A673 (cell line): ENCODE measurements around the gene CCDC85A. TPM values are rescaled to one million over a fixed set of nuclear protein-coding genes. Genes with fewer than 3 reads are reported as not detected.

Experiments
- BruUV-seq: library from RNA; stranded (reverse); fragments of 400-500 nt; replicated peaks from 2 replicates; lab custom pipeline; 2021; lab: Mats Ljungman, UMichigan
- CTCF ChIA-PET: fragments of 300-600 bp; sonication (Branson Sonifier 250); formaldehyde crosslinking; loops from one replicate; lab custom pipeline; 2022; ENCODE audit warnings: antibody characterized with exemption; lab: Charles Lee
- POLR2A ChIA-PET: fragments of 300-600 bp; sonication (Branson Sonifier 250); formaldehyde crosslinking; loops from one replicate; lab custom pipeline; 2022; ENCODE audit warnings: antibody characterized with exemption; ENCODE audit not compliant: low non-redundant PET; lab: Charles Lee
- DNase-seq: peaks from one replicate; pipeline ENCODE4 v3.0.0-alpha.2; 2015; ENCODE audit warnings: low spot score
- H3K27ac ChIP-seq: fragments of 200-600 bp; sonication (generic); 2 replicates; pipeline ENCODE4 v1.5.1; 2016; ENCODE audit warnings: mixed run types, low read depth, mild to moderate bottlenecking, mixed read lengths, antibody characterized with exemption, low read length; ENCODE audit not compliant: poor library complexity, severe bottlenecking
- H3K27me3 ChIP-seq: fragments of 200-600 bp; sonication (generic); replicated peaks from 2 replicates; pipeline ENCODE4 v1.6.1; 2017; ENCODE audit warnings: mixed run types, low read depth, mild to moderate bottlenecking, mixed read lengths, antibody characterized with exemption, low read length; ENCODE audit not compliant: insufficient read depth, poor library complexity
- H3K36me3 ChIP-seq: fragments of 200-600 bp; sonication (generic); 2 replicates; pipeline ENCODE4 v1.6.1; 2016; ENCODE audit warnings: mixed run types, mild to moderate bottlenecking, mixed read lengths, antibody characterized with exemption, low read length; ENCODE audit not compliant: insufficient read depth, poor library complexity, severe bottlenecking
- H3K4me1 ChIP-seq: fragments of 200-600 bp; sonication (generic); 2 replicates; pipeline ENCODE4 v1.6.1; 2017; ENCODE audit warnings: mixed run types, mild to moderate bottlenecking, mixed read lengths, antibody characterized with exemption, low read length; ENCODE audit not compliant: insufficient read depth, poor library complexity, severe bottlenecking
- H3K4me3 ChIP-seq: fragments of 200-600 bp; sonication (generic); 2 replicates; pipeline ENCODE4 v1.5.1; 2016; ENCODE audit warnings: low read depth, mixed run types, mild to moderate bottlenecking, mixed read lengths, low read length; ENCODE audit not compliant: poor library complexity, severe bottlenecking
- H3K9me3 ChIP-seq: fragments of 200-600 bp; sonication (generic); 2 replicates; pipeline ENCODE4 v1.6.1; 2016; ENCODE audit warnings: mixed run types, low read depth, mild to moderate bottlenecking, mixed read lengths, antibody characterized with exemption, low read length; ENCODE audit not compliant: poor library complexity, severe bottlenecking
- CTCF ChIP-seq: fragments of 300-800, 200-600 bp; sonication (generic); conservative IDR thresholded peaks from 2 replicates; pipeline ENCODE4 v1.5.1; 2017; ENCODE audit warnings: low read depth, mild to moderate bottlenecking, antibody characterized with exemption, low read length, moderate library complexity, mixed read lengths
- EZH2 ChIP-seq: fragments of 200-600 bp; sonication (generic); IDR thresholded peaks from 2 replicates; pipeline ENCODE4 v1.6.1; 2017; ENCODE audit warnings: borderline replicate concordance, low read depth, mild to moderate bottlenecking, mixed read lengths, antibody characterized with exemption, low read length; ENCODE audit not compliant: poor library complexity, severe bottlenecking
- intact Hi-C: fragments of 100-400 bp; cut with micrococcal nuclease; formaldehyde crosslinking; loops from one replicate; pipeline ENCODE4 v1.10.0; 2022; ENCODE audit not compliant: unreplicated experiment
- total RNA-seq: library from RNA; stranded (reverse); gene quantifications from 2 replicates; pipeline ENCODE4 v1.2.3, GENCODE V29; 2021

Gene CCDC85A
- total RNA-seq, 1 experiment from 2014 or later = 0.39 TPM

DNA sequence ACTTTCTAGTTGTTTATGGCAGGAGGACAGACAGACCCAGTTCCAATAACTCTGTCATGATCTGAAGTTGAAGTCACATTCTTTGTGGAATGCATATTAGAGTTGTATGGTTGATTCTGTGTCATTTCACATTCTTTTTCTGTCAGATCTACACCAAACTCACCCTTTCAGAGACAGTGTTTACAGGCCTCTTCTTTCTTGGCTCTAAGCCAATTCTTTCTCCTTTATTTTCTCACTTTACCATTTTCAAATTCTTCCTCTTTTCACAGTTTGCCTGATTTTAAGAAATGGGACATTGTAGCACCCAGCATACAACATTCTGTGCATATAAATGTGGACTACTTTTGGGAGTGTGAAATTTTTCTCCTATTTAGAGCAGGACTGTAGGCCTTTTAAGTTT lies 103.7 kb downstream of the CCDC85A start:
- Histone ChIP-seq H3K27me3 (no peaks in the 10 kb centered on the region), H3K4me1 (no peaks in the 10 kb centered on the region), H3K9me3 (no peaks in the 10 kb centered on the region), H3K27ac (no peak overlapping the region), H3K36me3 (no peaks in the 10 kb centered on the region), H3K4me3 (no peak overlapping the region)
- ChIA-PET POLR2A (no interaction called here), CTCF (no interaction called here)
- intact Hi-C loops = no loop called here
- no TSS peak for BruUV-seq
- DNase-seq = no peak
- TF ChIP-seq CTCF = no peak
- no peak for TF ChIP-seq EZH2

DNA sequence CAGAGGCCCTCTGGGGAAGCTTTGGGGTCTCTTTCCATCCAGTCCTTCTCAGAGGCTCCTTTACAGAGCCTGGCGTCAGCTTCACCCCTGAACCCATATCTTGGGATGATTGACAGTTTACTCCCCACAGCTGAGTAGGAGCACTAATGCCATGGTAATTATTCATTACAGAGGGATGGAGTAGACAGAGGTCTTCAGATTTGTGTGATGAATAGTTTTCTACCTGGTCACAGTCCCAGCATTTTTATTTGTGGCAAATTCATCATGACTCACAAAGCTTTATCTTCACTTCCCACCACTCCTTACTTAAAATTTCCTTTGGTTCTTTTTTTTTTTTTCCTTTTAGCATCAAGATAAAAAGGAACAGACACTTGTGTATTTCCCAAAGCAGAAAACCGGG lies 104.2 kb downstream of the CCDC85A start:
- no TSS peak for BruUV-seq
- intact Hi-C loops = no loop called here
- no peak overlapping the region for H3K27ac ChIP-seq
- no peak for TF ChIP-seq CTCF
- POLR2A ChIA-PET = no interaction called here
- CTCF ChIA-PET = no interaction called here
- no peak overlapping the region for H3K4me3 ChIP-seq
- no peaks in the 10 kb centered on the region for H3K4me1 ChIP-seq
- H3K27me3 ChIP-seq = no peaks in the 10 kb centered on the region
- no peaks in the 10 kb centered on the region for H3K36me3 ChIP-seq
- DNase-seq = no peak
- H3K9me3 ChIP-seq = no peaks in the 10 kb centered on the region

DNA sequence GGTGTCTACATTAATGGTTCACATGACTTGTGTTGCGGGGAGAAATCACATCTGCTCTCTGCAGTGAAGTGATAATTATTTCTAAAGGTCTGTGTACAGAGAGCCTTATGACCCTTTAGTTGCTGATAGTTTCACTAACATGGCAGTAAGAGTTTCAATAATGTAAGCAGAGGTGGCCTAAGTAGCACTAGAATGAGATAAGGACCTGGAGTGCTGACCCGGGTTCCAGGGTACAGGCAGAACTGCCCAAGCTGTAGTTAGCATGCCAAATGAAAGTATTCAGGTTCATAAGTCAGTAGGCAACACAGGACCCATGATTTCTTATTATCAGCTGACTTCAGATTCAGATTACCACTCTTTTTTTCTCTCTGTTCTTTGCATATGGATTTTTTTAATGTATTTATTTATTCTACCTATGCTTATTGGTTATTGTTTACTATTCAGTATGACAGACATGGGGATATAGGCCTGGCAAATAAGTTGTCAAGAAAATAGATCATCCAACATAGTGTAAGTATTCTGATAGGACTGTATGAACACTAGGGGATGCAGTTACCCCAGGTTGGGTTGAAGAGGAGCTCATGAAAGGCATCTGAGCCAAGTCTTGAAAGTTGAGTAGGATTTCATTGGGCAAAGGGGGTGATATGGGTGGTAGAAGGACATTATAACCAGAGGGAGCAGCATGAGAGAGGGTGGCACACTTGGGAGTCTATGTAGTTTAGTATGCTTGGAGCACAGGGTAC lies 105.2 kb downstream of the CCDC85A start:
- Histone ChIP-seq H3K27ac (no peak overlapping the region), H3K27me3 (no peaks in the 10 kb centered on the region), H3K4me1 (no peaks in the 10 kb centered on the region), H3K9me3 (no peaks in the 10 kb centered on the region), H3K4me3 (no peak overlapping the region), H3K36me3 (no peaks in the 10 kb centered on the region)
- ChIA-PET POLR2A (no interaction called here), CTCF (no interaction called here)
- peak; percentile 4 for DNase-seq
- TF ChIP-seq CTCF = no peak
- TF ChIP-seq EZH2 = no peak
- BruUV-seq = no TSS peak
- intact Hi-C loops = no loop called here
